SK-N-MC (cell line): ENCODE results near the gene ZNF862.

ENCODE experiments used
- DNase-seq: peaks from one replicate; pipeline ENCODE4 v3.0.0-alpha.2; 2011; ENCODE audit warnings: low read depth, low spot score
- H3K27ac ChIP-seq: fragments of 200-600 bp; sonication (generic); 2 replicates; pipeline ENCODE4 v1.5.1; 2016; ENCODE audit warnings: mixed run types
- H3K36me3 ChIP-seq: fragments of 200-600 bp; sonication (generic); 2 replicates; pipeline ENCODE4 v1.6.1; 2017; ENCODE audit warnings: antibody characterized with exemption, low read length, mixed read lengths; ENCODE audit not compliant: insufficient read depth
- H3K4me3 ChIP-seq: fragments of 200-600 bp; sonication (generic); 2 replicates; pipeline ENCODE4 v1.5.1; 2016
- H3K9ac ChIP-seq: fragments of 200-600 bp; sonication (generic); 2 replicates; pipeline ENCODE4 v1.8.0; 2017; ENCODE audit warnings: mixed run types, mixed read lengths; ENCODE audit not compliant: insufficient read length
- H3K9me3 ChIP-seq: fragments of 200-600 bp; sonication (generic); 2 replicates; pipeline ENCODE4 v1.6.1; 2017; ENCODE audit warnings: low read depth, mild to moderate bottlenecking, antibody characterized with exemption, low read length, moderate library complexity, mixed read lengths
- EZH2 ChIP-seq: fragments of 200-600 bp; sonication (generic); IDR thresholded peaks from one replicate; pipeline ENCODE4 v1.6.1; 2017; ENCODE audit warnings: antibody characterized with exemption
- FOXP2 ChIP-seq: optimal IDR thresholded peaks from 2 replicates; pipeline ENCODE3; 2011; ENCODE audit warnings: mild to moderate bottlenecking, moderate library complexity; ENCODE audit not compliant: insufficient read depth; ENCODE audit errors: extremely low read length, control extremely low read depth
- POLR2AphosphoS5 ChIP-seq: IDR thresholded peaks from 2 replicates; pipeline ENCODE4 v1.6.1; 2012; ENCODE audit warnings: mild to moderate bottlenecking, low read depth, low read length, borderline replicate concordance

The ZNF862 gene

DNA sequence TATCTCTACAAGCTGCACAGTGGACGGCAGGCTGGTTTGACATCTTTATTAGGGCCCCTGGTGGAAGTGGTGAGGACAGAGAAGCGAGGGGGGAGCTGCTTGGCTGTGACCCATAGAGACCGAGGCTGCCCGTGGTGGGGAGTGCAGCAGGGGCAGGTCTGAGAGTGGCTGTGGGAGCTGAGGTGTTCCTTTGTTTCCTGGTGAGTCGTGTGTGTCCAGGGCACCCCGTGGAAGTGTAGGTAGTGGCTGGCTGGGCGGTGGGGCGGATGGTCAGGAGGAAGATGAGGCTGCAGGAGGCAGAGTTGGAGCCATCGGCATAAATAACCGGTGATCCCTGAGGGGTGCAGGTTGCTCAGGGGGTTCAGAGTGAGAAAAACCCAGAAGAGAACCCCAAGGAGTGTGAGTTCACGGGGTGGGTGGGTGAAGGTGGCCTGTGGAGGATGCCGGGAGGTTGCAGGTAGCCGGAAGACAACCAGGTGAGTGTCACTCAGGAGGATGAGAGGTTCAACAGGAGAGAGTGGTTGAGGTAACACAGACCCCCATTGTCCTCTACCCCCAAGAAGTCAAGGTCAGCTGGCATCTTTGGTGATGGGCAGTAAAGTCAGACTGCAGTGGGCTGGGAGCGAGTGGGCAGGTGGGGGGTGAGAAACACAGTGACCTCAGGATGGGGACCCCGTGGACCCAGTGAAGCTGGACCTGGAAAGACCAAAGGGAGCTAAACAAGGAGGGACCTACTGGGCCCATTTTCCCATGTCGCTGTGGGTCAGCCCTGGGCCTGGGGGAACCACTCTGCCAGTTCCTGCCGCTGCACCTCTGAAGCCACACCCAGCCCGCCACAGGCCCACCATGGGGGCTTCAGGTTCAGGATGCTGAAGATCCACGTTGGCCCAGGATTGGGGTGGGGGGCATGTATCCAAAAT, 43.4 kb downstream of the ZNF862 start:
- no peak overlapping the region for H3K4me3 ChIP-seq
- H3K9me3 ChIP-seq, result no peaks in the 10 kb centered on the region
- no peaks in the 10 kb centered on the region for H3K36me3 ChIP-seq
- no peak overlapping the region for H3K27ac ChIP-seq
- no peak for TF ChIP-seq POLR2AphosphoS5
- no peak for TF ChIP-seq EZH2
- TF ChIP-seq FOXP2, result no peak
- DNase-seq, result no peak
- no peak overlapping the region for H3K9ac ChIP-seq

DNA sequence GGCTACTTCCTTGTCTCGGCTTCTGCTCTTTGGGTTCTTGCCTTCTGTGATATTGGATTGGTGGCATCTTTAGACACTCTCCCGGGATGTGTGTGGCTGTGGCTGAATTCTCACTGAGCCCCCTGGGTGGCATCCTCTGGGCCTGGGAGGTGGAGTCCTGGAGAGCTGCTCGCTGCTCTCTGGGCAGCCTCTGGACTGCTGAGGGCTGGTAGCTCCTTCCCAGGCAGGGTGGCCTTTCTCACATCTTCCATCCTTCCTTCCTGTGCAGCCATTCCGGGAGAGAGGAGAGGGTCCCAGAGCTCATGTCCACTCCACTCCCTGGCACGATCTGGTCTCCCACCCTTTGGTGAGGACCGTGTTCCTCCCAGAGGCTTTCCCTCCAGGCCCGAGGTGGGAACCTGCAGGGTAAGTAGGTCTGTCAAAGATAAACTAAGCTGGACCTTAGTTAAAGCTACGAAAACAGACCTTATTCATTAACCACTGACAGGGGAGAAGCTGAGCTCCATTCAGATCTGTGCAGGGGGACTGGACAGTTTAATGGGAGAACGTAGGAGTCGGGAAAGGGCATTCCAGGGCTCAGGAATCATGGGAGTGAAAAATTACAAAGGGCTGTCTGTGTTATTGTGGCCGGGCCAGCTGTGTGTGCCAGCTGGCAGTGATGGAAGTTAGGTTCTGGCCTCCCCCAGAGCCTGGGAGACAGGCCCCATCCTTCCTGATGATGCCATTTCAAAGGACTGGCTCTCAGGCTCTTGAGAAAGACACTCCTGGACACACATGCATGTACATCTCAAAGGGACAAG, 44.3 kb downstream of the ZNF862 start:
- TF ChIP-seq EZH2 (no peak), FOXP2 (no peak), POLR2AphosphoS5 (no peak)
- Histone ChIP-seq H3K9ac (no peak overlapping the region), H3K4me3 (no peak overlapping the region), H3K36me3 (no peaks in the 10 kb centered on the region), H3K27ac (no peak overlapping the region), H3K9me3 (no peaks in the 10 kb centered on the region)
- no peak for DNase-seq

DNA sequence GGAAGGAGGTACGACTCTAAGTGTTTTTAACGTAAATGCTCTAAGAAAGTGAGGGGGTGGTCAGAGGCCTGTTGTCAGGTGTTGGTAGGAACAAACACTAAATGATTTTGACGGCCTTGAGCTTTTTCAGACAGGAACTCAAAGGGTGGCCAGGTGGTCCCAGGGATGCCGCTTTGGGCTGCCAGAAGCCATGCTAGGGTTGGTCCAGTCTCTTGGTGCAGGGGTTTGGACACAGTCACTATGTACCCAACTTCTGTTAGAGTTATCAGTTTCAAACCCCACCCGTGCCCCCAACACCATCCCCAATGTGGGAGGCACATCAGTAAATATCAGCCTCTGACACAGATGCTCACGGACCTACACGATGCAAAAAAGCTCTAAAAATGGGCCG, 44.9 kb downstream of the ZNF862 start:
- TF ChIP-seq FOXP2 (no peak), EZH2 (no peak)
- Histone ChIP-seq H3K9me3 (no peaks in the 10 kb centered on the region), H3K27ac (no peak overlapping the region), H3K4me3 (no peak overlapping the region), H3K9ac (no peak overlapping the region), H3K36me3 (no peaks in the 10 kb centered on the region)
- DNase-seq, result no peak

DNA sequence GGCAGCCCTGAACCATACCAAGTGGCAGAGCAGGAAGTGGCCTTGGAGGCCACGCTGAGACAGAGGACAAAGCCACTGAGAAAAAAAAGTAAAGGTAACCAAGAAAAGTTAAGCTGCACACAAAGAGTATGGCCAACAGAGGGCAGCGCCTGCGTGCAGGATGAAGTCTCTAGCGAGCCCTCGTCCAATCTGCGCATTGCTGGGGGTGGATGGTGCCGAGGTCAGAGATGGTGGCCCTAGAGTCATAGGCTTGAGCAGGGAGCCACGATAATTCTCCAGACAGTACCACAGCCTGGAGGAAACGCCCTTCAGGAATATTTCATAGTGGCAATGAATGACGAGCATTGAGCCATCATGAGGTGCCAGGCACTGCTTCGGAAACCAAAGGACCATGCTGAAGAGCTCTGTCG, 45.3 kb downstream of the ZNF862 start:
- TF ChIP-seq EZH2 (no peak), POLR2AphosphoS5 (no peak), FOXP2 (no peak)
- Histone ChIP-seq H3K4me3 (no peak overlapping the region), H3K9me3 (no peaks in the 10 kb centered on the region), H3K36me3 (no peaks in the 10 kb centered on the region), H3K9ac (no peak overlapping the region), H3K27ac (no peak overlapping the region)
- DNase-seq, result no peak

DNA sequence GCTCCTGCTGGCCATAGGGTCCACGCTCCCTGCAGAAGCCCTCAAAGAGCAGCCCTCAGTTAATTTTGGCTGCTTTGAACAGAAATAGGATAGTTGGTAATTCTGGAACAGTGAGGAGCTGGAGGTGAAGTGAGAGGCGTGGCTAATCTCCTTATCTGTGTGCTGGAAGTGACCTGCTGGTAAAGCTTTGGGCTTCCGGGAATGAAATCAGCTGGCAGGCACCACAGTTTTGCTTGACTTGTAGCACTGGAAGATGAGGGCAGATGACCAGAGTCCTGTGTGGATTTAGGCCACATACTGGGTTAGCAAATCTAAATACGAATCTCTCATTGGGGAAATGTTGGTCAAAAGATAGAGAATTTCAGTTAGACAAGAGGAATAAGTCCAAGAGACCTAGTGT, 45.8 kb downstream of the ZNF862 start:
- H3K36me3 ChIP-seq, result no peaks in the 10 kb centered on the region
- TF ChIP-seq POLR2AphosphoS5, result no peak
- TF ChIP-seq EZH2, result no peak
- no peak for TF ChIP-seq FOXP2
- DNase-seq, result no peak
- no peak overlapping the region for H3K4me3 ChIP-seq
- H3K27ac ChIP-seq, result no peak overlapping the region
- no peaks in the 10 kb centered on the region for H3K9me3 ChIP-seq
- no peak overlapping the region for H3K9ac ChIP-seq

DNA sequence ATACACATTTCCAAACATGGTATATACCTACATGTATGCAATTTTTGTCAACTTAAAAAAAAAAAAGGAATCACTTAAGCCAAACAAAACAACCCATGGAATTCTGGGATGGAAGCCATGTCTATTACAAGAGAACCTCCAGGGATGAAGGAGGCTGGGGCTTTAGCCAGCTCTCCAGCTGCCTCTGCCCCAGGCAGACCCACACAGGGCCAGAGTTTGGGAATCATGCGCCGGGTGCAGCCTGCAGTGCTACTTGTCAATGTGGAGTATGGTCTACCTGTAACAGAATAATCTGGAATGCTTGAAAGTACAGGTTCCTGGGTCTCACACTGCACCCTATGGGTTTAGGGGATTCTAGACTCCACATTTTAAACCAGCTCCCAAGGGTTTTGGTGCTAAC, 46.4 kb downstream of the ZNF862 start:
- TF ChIP-seq FOXP2 (no peak), POLR2AphosphoS5 (no peak), EZH2 (no peak)
- Histone ChIP-seq H3K9ac (no peak overlapping the region), H3K9me3 (no peaks in the 10 kb centered on the region), H3K4me3 (no peak overlapping the region), H3K27ac (no peak overlapping the region), H3K36me3 (no peaks in the 10 kb centered on the region)
- DNase-seq, result no peak

DNA sequence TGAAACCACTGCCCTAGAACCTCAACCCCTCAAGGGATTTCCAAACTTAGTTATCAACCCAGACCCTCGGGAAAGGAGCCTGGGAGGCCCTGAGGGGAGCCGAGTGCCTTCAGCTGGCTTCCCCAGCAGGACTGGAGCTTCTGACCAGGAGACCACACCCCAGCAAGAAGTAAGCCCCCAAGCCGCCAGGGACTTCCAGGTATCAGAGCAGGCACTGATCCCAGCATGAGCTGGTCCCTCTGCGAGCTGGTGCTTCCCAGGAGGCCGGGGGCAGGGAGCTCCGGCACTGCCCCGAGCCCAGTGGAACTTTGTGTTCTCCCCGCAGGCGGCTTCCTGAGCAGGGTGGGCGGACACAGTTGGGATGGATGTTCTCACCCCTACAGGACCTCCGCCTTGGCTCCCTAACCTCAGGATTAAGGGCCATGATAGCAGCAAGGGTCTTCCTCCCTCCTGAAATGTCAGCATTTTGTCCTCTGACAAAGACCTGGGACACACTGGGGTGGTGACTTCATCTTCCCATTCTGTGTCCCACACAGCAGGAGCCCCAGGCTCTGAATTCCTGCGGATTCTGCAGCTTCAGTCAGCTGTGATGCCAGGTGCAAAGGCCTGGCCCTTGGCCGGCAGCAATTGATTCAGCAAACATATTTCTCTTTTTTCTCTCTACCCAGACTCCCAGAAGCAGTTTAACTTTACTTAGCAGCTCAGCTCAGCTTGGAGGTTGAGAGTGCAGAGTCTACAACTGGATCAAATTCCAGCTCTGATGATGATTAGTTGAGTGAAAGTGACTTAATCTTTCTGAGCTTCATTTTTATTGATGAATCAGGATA, 47.2 kb downstream of the ZNF862 start:
- no peak for TF ChIP-seq FOXP2
- no peak for TF ChIP-seq EZH2
- no peak for TF ChIP-seq POLR2AphosphoS5
- no peak overlapping the region for H3K27ac ChIP-seq
- no peaks in the 10 kb centered on the region for H3K9me3 ChIP-seq
- H3K4me3 ChIP-seq, result no peak overlapping the region
- H3K36me3 ChIP-seq, result no peaks in the 10 kb centered on the region
- H3K9ac ChIP-seq, result no peak overlapping the region
- no peak for DNase-seq

DNA sequence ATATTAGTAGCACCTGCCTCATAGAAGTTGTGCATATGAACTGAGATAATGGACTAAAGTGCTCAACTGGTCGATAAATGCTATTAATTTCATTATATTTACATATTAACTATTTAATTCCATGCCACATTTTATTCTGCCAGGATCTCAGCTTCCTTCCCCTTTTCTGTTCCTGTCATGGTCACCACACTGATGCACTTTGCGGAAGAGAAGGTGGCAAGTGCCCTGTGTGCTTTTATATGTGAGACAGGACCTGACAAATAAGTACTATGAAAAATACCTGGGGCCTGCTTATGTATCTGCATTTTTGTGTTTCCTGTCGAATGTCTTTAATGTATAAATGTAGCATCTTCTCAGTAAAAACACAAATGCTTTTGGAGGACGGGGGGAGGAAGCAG, 47.8 kb downstream of the ZNF862 start:
- TF ChIP-seq POLR2AphosphoS5 (no peak), EZH2 (no peak), FOXP2 (no peak)
- Histone ChIP-seq H3K4me3 (no peak overlapping the region), H3K9ac (no peak overlapping the region), H3K9me3 (no peaks in the 10 kb centered on the region), H3K27ac (no peak overlapping the region), H3K36me3 (no peaks in the 10 kb centered on the region)
- DNase-seq, result no peak
